Measurements from ENCODE around the gene PFN3.
A peak's percentile ranks its signal among the peaks of the same experiment; 100 is the strongest.

The PFN3 gene

DNA sequence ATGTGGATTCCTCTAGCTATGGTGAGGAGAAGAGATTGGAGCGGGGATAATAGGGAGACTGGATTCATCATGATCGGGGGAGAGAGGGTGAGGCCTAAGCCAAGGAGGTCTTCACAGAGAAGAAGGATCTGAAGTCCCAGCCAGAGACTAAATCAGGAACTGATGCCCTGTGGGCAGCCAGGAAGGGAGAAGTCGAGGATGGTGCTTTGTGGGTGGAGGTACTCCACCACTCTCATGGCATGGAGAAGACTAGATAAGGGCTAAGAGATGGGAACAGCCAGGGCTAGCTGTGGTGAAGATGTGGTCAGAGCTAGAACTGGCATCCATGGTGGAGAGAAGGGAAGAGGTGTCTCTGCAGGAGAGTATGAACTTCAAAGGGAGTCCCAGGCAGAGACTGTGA is 45.8 kb downstream of the PFN3 start:
- POLR2A ChIA-PET (ENCODE audit: low non-redundant PET), result no interaction called here
- CTCF ChIA-PET, result interaction anchor here (1.2 kb wide), 1 partner anchor 14 kb away, joined by 5 read pairs; no protein-coding TSS in a partner anchor
- DNase-seq (ENCODE audit: low spot score), result no peak
- H3K27ac ChIP-seq, result no peak overlapping the region
- TF ChIP-seq, protein P1, sequence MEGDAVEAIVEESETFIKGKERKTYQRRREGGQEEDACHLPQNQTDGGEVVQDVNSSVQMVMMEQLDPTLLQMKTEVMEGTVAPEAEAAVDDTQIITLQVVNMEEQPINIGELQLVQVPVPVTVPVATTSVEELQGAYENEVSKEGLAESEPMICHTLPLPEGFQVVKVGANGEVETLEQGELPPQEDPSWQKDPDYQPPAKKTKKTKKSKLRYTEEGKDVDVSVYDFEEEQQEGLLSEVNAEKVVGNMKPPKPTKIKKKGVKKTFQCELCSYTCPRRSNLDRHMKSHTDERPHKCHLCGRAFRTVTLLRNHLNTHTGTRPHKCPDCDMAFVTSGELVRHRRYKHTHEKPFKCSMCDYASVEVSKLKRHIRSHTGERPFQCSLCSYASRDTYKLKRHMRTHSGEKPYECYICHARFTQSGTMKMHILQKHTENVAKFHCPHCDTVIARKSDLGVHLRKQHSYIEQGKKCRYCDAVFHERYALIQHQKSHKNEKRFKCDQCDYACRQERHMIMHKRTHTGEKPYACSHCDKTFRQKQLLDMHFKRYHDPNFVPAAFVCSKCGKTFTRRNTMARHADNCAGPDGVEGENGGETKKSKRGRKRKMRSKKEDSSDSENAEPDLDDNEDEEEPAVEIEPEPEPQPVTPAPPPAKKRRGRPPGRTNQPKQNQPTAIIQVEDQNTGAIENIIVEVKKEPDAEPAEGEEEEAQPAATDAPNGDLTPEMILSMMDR (conservative IDR thresholded peaks at IDR 0.05; ENCODE audit: low read depth), result no peak

GRCh38 chr5:177354256-177354655 is 46.2 kb downstream of the PFN3 start:
- POLR2A ChIA-PET (ENCODE audit: low non-redundant PET), result no interaction called here
- H3K27ac ChIP-seq, result no peak overlapping the region
- DNase-seq (ENCODE audit: low spot score), result no peak
- TF ChIP-seq, protein P1 (conservative IDR thresholded peaks at IDR 0.05; ENCODE audit: low read depth), result no peak
- CTCF ChIA-PET, result interaction anchor here (1.2 kb wide), 1 partner anchor 14 kb away, joined by 5 read pairs; no protein-coding TSS in a partner anchor

GRCh38 chr5:177353093-177353492 is 47.4 kb downstream of the PFN3 start:
- TF ChIP-seq, protein P1 (conservative IDR thresholded peaks at IDR 0.05; ENCODE audit: low read depth), result no peak
- ChIA-PET CTCF (no interaction called here), POLR2A (ENCODE audit: low non-redundant PET) (no interaction called here)
- no peak for DNase-seq (ENCODE audit: low spot score)
- H3K27ac ChIP-seq, result no peak overlapping the region

- TF ChIP-seq, protein P1 (conservative IDR thresholded peaks at IDR 0.05; ENCODE audit: low read depth), result no peak
- peak within 1 kb of the TSS; percentile 95 for H3K27ac ChIP-seq
- DNase-seq (ENCODE audit: low spot score), result peak; percentile 99
- POLR2A ChIA-PET (ENCODE audit: low non-redundant PET), result interaction anchor here (0.9 kb wide), 1 partner anchor 50 kb away, joined by 4 read pairs; no protein-coding TSS in a partner anchor
- CTCF ChIA-PET, result interaction anchor here (0.5 to 2.6 kb wide), 4 partner anchors 12 to 237 kb away, joined by 3 to 15 read pairs (median 3); no protein-coding TSS in a partner anchor
Observed at GRCh38 chr5:177351392-177352329, 48.8 kb downstream of the PFN3 start, which contains the start of gene LMAN2. Gene LMAN2 (minus strand): TSS chr5:177351668. CDS start chr5:177351647, 21 bp downstream.

DNA sequence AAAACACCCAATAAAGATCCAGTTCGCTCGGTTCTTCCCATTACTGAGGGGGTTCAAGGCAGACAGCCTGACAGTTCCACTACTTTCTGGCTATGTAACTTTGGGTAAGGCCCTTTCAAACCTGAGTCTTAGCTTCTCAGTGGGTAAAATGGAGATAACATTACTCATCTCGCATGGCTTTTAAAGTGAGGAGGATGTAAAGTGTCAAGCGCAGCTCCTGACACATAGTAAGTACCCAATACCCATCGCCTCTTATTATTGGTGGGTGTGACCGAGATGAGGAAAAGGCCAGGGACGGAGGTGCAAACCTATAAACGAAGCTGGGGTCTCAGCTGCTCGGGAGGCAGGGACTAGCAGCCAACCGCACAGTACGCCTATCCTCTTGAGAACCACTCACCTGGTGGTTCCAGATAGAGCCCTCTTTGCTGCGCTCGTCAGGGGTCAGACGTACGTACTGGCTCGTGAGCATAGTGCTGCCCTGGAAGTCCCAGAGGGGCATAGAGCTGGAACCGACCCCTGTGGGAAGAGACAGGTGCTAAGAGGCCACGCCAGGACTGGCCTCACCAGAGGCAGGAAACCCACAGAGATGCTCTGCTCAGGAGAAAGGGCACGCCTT is 49.6 kb downstream of the PFN3 start:
- ChIA-PET POLR2A (ENCODE audit: low non-redundant PET) (interaction anchor here (1.0 kb wide), 1 partner anchor 39 kb away, joined by 4 read pairs; no protein-coding TSS in a partner anchor), CTCF (interaction anchor here (0.9 to 2.6 kb wide), 4 partner anchors 13 to 52 kb away, joined by 3 to 15 read pairs (median 3); no protein-coding TSS in a partner anchor)

More for the DNA sequence above, 49.6 kb downstream of the PFN3 start:
- TF ChIP-seq, protein P1 (conservative IDR thresholded peaks at IDR 0.05; ENCODE audit: low read depth), result no peak
- H3K27ac ChIP-seq, result peak overlapping the region; percentile 95
- DNase-seq (ENCODE audit: low spot score), result no peak
